Measurements from ENCODE around the gene NUP210. TPM values are rescaled to one million over a fixed set of nuclear protein-coding genes. Genes with fewer than 3 reads are reported as not detected.

The NUP210 gene
- 100 to 1,000 TPM; 141 to 150 TPM for total RNA-seq
- polyA plus RNA-seq = 10 to 100 TPM; 37.3 to 82.7 (median 54.8) TPM
- total RNA-seq = 230 to 505 (median 357) reads per million in 6 experiments

- Mint-ChIP-seq H3K9me3 (no peaks in the 10 kb centered on the region), H3K4me1 (peaks cover 29 to 72% (median 65%) of the 10 kb centered on the region in 4 donors), H3K27me3 (no peaks in the 10 kb centered on the region), H3K36me3 (peaks cover 0 to 4% (median 0%) of the 10 kb centered on the region in 3 donors), H3K4me3 (peak within 1 kb of the TSS; percentile 90 to 99 (median 95)), H3K27ac (peak within 1 kb of the TSS; percentile 97 to 100 (median 99))
- POLR2A ChIA-PET = interaction anchor here (1.0 to 3.4 kb wide), 14 partner anchors 9 to 759 kb away, joined by 3 to 56 read pairs (median 4); partner anchors contain the start of genes HDAC11, LSM3 and XPC
- ATAC-seq = peak in 1 of 2 donors; percentile 24
- DNase-seq = peak in 6 of 10 donors; percentile 14 to 72 (median 51)
Measured at GRCh38 chr3:13420045-13420830, at the start of gene NUP210. TSS of gene NUP210 (minus strand) at chr3:13420322. CDS start at chr3:13420226, 96 bp downstream.

- Mint-ChIP-seq H3K4me1 (peaks cover 0 to 2% (median 0%) of the 10 kb centered on the region in 4 donors), H3K9me3 (no peaks in the 10 kb centered on the region), H3K36me3 (no peaks in the 10 kb centered on the region), H3K4me3 (no peak overlapping the region), H3K27me3 (peaks cover 2 to 9% (median 3%) of the 10 kb centered on the region in 5 donors), H3K27ac (no peak overlapping the region)
- DNase-seq = no peak
- POLR2A ChIA-PET = no interaction called here
- ATAC-seq = no peak
Measured at GRCh38 chr3:13466781-13467180, 46.7 kb upstream of the NUP210 start.

GRCh38 chr3:13465236-13465873 lies 45.2 kb upstream of the NUP210 start:
- Mint-ChIP-seq H3K36me3 (no peaks in the 10 kb centered on the region), H3K9me3 (no peaks in the 10 kb centered on the region), H3K27me3 (peaks cover 2 to 9% (median 3%) of the 10 kb centered on the region in 5 donors), H3K4me3 (no peak overlapping the region), H3K27ac (peak overlapping the region in 1 of 10 donors; percentile 30), H3K4me1 (peaks cover 2 to 8% (median 3%) of the 10 kb centered on the region in 4 donors)
- DNase-seq (no peak), ATAC-seq (no peak)
- POLR2A ChIA-PET = no interaction called here

GRCh38 chr3:13463618-13464400 lies 43.7 kb upstream of the NUP210 start:
- ATAC-seq = no peak
- Mint-ChIP-seq H3K36me3 (no peaks in the 10 kb centered on the region), H3K9me3 (no peaks in the 10 kb centered on the region), H3K27me3 (peaks cover 2 to 9% (median 3%) of the 10 kb centered on the region in 5 donors), H3K4me3 (no peak overlapping the region), H3K4me1 (peaks cover 2 to 8% (median 3%) of the 10 kb centered on the region in 4 donors), H3K27ac (no peak overlapping the region)
- no peak for DNase-seq
- POLR2A ChIA-PET = interaction anchor here (0.8 to 1.4 kb wide), 3 partner anchors 16 to 83 kb away, joined by 3 to 7 read pairs (median 3); partner anchors contain the start of gene HDAC11

GRCh38 chr3:13462822-13463221 lies 42.7 kb upstream of the NUP210 start:
- Mint-ChIP-seq H3K9me3 (no peaks in the 10 kb centered on the region), H3K4me1 (peaks cover 2 to 8% (median 2%) of the 10 kb centered on the region in 4 donors), H3K36me3 (no peaks in the 10 kb centered on the region), H3K27me3 (peaks cover 2 to 8% (median 3%) of the 10 kb centered on the region in 5 donors), H3K4me3 (no peak overlapping the region), H3K27ac (no peak overlapping the region)
- POLR2A ChIA-PET = interaction anchor here (0.6 to 1.4 kb wide), 3 partner anchors 17 to 315 kb away, joined by 3 read pairs; partner anchors contain the start of gene HDAC11
- DNase-seq (no peak), ATAC-seq (no peak)

- POLR2A ChIA-PET = interaction anchor here (0.7 to 1.5 kb wide), 3 partner anchors 18 to 314 kb away, joined by 3 to 4 read pairs (median 3); partner anchors contain the start of gene HDAC11
- no peaks in the 10 kb centered on the region for H3K36me3 Mint-ChIP-seq
- peaks cover 2 to 8% (median 3%) of the 10 kb centered on the region in 5 donors for H3K27me3 Mint-ChIP-seq
- peaks cover 2 to 8% (median 2%) of the 10 kb centered on the region in 4 donors for H3K4me1 Mint-ChIP-seq
- H3K4me3 Mint-ChIP-seq = no peak overlapping the region
- H3K27ac Mint-ChIP-seq = peak overlapping the region in 1 of 10 donors; percentile 27
- ATAC-seq (no peak), DNase-seq (no peak)
- H3K9me3 Mint-ChIP-seq = no peaks in the 10 kb centered on the region
Measured at GRCh38 chr3:13462125-13462629, 42.1 kb upstream of the NUP210 start.

GRCh38 chr3:13461169-13462124 lies 41.3 kb upstream of the NUP210 start:
- Mint-ChIP-seq H3K4me1 (peaks cover 2 to 8% (median 2%) of the 10 kb centered on the region in 4 donors), H3K4me3 (peak overlapping the region in 1 of 10 donors; percentile 55), H3K36me3 (no peaks in the 10 kb centered on the region), H3K27ac (peak overlapping the region in 2 of 10 donors; percentile 27 to 39), H3K9me3 (no peaks in the 10 kb centered on the region), H3K27me3 (peaks cover under 1 to 8% (median 3%) of the 10 kb centered on the region in 5 donors)
- ATAC-seq (peak; percentile 98 to 99), DNase-seq (peak; percentile 62 to 87 (median 72))
- POLR2A ChIA-PET = interaction anchor here (0.6 to 1.5 kb wide), 2 partner anchors 18 to 116 kb away, joined by 3 to 4 read pairs; partner anchors contain the start of gene HDAC11

- no peak for ATAC-seq
- Mint-ChIP-seq H3K9me3 (no peaks in the 10 kb centered on the region), H3K36me3 (no peaks in the 10 kb centered on the region), H3K27me3 (peaks cover 0 to 5% (median 3%) of the 10 kb centered on the region in 5 donors), H3K4me3 (no peak overlapping the region), H3K4me1 (peaks cover 2 to 8% (median 2%) of the 10 kb centered on the region in 4 donors), H3K27ac (no peak overlapping the region)
- no peak for DNase-seq
- POLR2A ChIA-PET = interaction anchor here (1.5 kb wide), 1 partner anchor 20 kb away, joined by 4 read pairs; the partner anchor contains the start of gene HDAC11
Measured at GRCh38 chr3:13460341-13460736, 40.2 kb upstream of the NUP210 start.

GRCh38 chr3:13459605-13460340 lies 39.7 kb upstream of the NUP210 start:
- DNase-seq = no peak
- peaks cover 2 to 8% (median 2%) of the 10 kb centered on the region in 4 donors for H3K4me1 Mint-ChIP-seq
- no peaks in the 10 kb centered on the region for H3K9me3 Mint-ChIP-seq
- ATAC-seq = no peak
- no peaks in the 10 kb centered on the region for H3K36me3 Mint-ChIP-seq
- H3K27me3 Mint-ChIP-seq = peaks cover 0 to 3% (median 0%) of the 10 kb centered on the region in 5 donors
- H3K27ac Mint-ChIP-seq = peak overlapping the region in 1 of 10 donors; percentile 24
- no peak overlapping the region for H3K4me3 Mint-ChIP-seq
- POLR2A ChIA-PET = no interaction called here

- DNase-seq (no peak), ATAC-seq (no peak)
- Mint-ChIP-seq H3K36me3 (no peaks in the 10 kb centered on the region), H3K4me1 (peaks cover 2 to 9% (median 7%) of the 10 kb centered on the region in 4 donors), H3K27me3 (peaks cover 0 to 3% (median 0%) of the 10 kb centered on the region in 5 donors), H3K4me3 (no peak overlapping the region), H3K27ac (no peak overlapping the region), H3K9me3 (no peaks in the 10 kb centered on the region)
- POLR2A ChIA-PET = no interaction called here
Measured at GRCh38 chr3:13457593-13457992, 37.5 kb upstream of the NUP210 start.

All from naive thymus-derived CD8-positive, alpha-beta T cell (primary cell).